ENCODE results near the gene WDR59.

Gene WDR59

DNA sequence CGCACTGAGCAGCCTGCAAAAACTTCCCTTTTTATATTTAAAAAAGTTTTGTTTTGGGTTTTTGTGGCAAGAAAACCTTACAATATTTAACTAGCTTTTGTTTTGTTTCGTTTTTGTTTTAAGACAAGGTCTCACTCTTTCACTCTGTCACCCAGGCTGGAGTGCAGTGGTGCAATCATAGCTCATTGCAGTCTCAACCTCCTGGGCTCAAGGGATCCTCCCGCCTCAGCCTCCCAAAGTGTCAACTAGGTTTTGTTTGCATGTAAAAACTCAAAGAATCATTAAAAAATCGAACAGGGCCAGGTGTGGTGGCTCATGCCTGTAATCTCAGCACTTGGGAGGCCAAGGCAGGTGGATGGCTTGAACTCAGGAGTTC, 132.4 kb downstream of the WDR59 start:
- no peaks in the 10 kb centered on the region for H3K4me1 ChIP-seq (ENCODE audit: control insufficient read depth, insufficient read depth, low read length)
- H3K36me3 ChIP-seq (ENCODE audit: control insufficient read depth in 2 of 2, insufficient read depth in 1 of 2, low read length in 2 of 2): no peaks in the 10 kb centered on the region
- CTCF ChIA-PET: interaction anchor here (0.6 to 1.5 kb wide), 2 partner anchors 13 to 21 kb away, joined by 3 read pairs; no protein-coding TSS in a partner anchor
- no peaks in the 10 kb centered on the region for H3K9me3 ChIP-seq (ENCODE audit: control insufficient read depth, insufficient read depth, low read depth, low read length)
- no peak overlapping the region for H3K4me3 ChIP-seq (ENCODE audit: low read depth, low read length)
- H3K27ac ChIP-seq (ENCODE audit: extremely low read depth, low read depth, low read length): no peak overlapping the region
- no peak for TF ChIP-seq ZFHX2 (tag by site-specific recombination; conservative IDR thresholded peaks at IDR 0.05)
- no peak for TF ChIP-seq MZF1 (tag by site-specific recombination; IDR thresholded peaks at IDR 0.05; ENCODE audit: borderline replicate concordance)
- no peak for TF ChIP-seq HOXD13 (CRISPR knock-in tag; IDR thresholded peaks at IDR 0.05; ENCODE audit: borderline replicate concordance)
- TF ChIP-seq ZNF404 (tag by site-specific recombination; IDR thresholded peaks at IDR 0.05): no peak
- TF ChIP-seq ZNF223 (tag by site-specific recombination; IDR thresholded peaks at IDR 0.05): no peak
- TF ChIP-seq GLIS1 (tag by site-specific recombination; IDR thresholded peaks at IDR 0.05): no peak
- TF ChIP-seq ZNF37A (tag by site-specific recombination; IDR thresholded peaks at IDR 0.05): no peak
- TF ChIP-seq, protein P1, sequence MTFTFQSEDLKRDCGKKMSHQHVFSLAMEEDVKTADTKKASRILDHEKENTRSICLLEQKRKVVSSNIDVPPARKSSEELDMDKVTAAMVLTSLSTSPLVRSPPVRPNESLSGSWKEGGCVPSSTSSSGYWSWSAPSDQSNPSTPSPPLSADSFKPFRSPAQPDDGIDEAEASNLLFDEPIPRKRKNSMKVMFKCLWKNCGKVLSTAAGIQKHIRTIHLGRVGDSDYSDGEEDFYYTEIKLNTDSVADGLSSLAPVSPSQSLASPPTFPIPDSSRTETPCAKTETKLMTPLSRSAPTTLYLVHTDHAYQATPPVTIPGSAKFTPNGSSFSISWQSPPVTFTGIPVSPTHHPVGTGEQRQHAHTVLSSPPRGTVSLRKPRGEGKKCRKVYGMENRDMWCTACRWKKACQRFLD (tag by site-specific recombination; IDR thresholded peaks at IDR 0.05): no peak
- TF ChIP-seq, protein P2, sequence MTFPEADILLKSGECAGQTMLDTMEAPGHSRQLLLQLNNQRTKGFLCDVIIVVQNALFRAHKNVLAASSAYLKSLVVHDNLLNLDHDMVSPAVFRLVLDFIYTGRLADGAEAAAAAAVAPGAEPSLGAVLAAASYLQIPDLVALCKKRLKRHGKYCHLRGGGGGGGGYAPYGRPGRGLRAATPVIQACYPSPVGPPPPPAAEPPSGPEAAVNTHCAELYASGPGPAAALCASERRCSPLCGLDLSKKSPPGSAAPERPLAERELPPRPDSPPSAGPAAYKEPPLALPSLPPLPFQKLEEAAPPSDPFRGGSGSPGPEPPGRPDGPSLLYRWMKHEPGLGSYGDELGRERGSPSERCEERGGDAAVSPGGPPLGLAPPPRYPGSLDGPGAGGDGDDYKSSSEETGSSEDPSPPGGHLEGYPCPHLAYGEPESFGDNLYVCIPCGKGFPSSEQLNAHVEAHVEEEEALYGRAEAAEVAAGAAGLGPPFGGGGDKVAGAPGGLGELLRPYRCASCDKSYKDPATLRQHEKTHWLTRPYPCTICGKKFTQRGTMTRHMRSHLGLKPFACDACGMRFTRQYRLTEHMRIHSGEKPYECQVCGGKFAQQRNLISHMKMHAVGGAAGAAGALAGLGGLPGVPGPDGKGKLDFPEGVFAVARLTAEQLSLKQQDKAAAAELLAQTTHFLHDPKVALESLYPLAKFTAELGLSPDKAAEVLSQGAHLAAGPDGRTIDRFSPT (tag by site-specific recombination; IDR thresholded peaks at IDR 0.05): no peak
- no peak for TF ChIP-seq MEIS1 (CRISPR knock-in tag; IDR thresholded peaks at IDR 0.05; ENCODE audit: borderline replicate concordance)
- TF ChIP-seq ZNF473 (tag by site-specific recombination; IDR thresholded peaks at IDR 0.05): no peak
- TF ChIP-seq, protein P3, sequence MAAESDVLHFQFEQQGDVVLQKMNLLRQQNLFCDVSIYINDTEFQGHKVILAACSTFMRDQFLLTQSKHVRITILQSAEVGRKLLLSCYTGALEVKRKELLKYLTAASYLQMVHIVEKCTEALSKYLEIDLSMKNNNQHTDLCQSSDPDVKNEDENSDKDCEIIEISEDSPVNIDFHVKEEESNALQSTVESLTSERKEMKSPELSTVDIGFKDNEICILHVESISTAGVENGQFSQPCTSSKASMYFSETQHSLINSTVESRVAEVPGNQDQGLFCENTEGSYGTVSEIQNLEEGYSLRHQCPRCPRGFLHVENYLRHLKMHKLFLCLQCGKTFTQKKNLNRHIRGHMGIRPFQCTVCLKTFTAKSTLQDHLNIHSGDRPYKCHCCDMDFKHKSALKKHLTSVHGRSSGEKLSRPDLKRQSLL (tag by site-specific recombination; IDR thresholded peaks at IDR 0.05): no peak
- POLR2A ChIA-PET: no interaction called here

DNA sequence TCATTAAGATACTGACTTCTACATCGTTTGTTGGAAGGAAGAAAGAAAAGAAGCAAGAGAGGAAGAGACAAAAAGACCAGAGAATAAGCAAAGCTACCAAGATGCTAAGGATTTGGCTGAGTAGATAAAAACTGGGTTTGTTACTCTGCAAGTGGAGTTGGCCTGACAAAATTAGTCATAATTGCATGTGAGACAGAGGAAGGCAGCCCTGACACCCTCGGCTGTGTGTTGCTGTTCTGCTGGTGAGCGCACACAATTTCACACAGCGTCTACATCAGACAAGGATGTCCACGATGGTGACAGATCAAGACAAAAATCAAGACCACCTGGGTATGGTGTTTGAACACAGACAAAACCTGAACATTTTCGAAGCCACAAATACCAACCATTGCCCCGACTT, 134.9 kb downstream of the WDR59 start:
- ChIA-PET CTCF (interaction anchor here (0.6 to 2.8 kb wide), 2 partner anchors 13 to 38 kb away, joined by 3 to 13 read pairs; no protein-coding TSS in a partner anchor), POLR2A (no interaction called here)
- TF ChIP-seq ZNF211 (tag by site-specific recombination; IDR thresholded peaks at IDR 0.05; ENCODE audit: low read depth) (no peak), ZNF10 (tag by site-specific recombination; IDR thresholded peaks at IDR 0.05) (no peak), RBAK (tag by site-specific recombination; IDR thresholded peaks at IDR 0.05) (no peak), ZNF426 (tag by site-specific recombination; IDR thresholded peaks at IDR 0.05) (no peak), ZNF138 (tag by site-specific recombination; IDR thresholded peaks at IDR 0.05; ENCODE audit: borderline replicate concordance) (no peak), ZNF624 (tag by site-specific recombination; IDR thresholded peaks at IDR 0.05) (no peak), ZNF658 (tag by site-specific recombination; IDR thresholded peaks at IDR 0.05) (no peak), ZNF404 (tag by site-specific recombination; IDR thresholded peaks at IDR 0.05) (no peak)
- TF ChIP-seq, protein P4, sequence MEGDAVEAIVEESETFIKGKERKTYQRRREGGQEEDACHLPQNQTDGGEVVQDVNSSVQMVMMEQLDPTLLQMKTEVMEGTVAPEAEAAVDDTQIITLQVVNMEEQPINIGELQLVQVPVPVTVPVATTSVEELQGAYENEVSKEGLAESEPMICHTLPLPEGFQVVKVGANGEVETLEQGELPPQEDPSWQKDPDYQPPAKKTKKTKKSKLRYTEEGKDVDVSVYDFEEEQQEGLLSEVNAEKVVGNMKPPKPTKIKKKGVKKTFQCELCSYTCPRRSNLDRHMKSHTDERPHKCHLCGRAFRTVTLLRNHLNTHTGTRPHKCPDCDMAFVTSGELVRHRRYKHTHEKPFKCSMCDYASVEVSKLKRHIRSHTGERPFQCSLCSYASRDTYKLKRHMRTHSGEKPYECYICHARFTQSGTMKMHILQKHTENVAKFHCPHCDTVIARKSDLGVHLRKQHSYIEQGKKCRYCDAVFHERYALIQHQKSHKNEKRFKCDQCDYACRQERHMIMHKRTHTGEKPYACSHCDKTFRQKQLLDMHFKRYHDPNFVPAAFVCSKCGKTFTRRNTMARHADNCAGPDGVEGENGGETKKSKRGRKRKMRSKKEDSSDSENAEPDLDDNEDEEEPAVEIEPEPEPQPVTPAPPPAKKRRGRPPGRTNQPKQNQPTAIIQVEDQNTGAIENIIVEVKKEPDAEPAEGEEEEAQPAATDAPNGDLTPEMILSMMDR (tag by site-specific recombination; IDR thresholded peaks at IDR 0.05): no peak
- TF ChIP-seq, protein P5, sequence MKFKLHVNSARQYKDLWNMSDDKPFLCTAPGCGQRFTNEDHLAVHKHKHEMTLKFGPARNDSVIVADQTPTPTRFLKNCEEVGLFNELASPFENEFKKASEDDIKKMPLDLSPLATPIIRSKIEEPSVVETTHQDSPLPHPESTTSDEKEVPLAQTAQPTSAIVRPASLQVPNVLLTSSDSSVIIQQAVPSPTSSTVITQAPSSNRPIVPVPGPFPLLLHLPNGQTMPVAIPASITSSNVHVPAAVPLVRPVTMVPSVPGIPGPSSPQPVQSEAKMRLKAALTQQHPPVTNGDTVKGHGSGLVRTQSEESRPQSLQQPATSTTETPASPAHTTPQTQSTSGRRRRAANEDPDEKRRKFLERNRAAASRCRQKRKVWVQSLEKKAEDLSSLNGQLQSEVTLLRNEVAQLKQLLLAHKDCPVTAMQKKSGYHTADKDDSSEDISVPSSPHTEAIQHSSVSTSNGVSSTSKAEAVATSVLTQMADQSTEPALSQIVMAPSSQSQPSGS (tag by site-specific recombination; IDR thresholded peaks at IDR 0.05; ENCODE audit: low read depth): no peak
- TF ChIP-seq, protein P6, sequence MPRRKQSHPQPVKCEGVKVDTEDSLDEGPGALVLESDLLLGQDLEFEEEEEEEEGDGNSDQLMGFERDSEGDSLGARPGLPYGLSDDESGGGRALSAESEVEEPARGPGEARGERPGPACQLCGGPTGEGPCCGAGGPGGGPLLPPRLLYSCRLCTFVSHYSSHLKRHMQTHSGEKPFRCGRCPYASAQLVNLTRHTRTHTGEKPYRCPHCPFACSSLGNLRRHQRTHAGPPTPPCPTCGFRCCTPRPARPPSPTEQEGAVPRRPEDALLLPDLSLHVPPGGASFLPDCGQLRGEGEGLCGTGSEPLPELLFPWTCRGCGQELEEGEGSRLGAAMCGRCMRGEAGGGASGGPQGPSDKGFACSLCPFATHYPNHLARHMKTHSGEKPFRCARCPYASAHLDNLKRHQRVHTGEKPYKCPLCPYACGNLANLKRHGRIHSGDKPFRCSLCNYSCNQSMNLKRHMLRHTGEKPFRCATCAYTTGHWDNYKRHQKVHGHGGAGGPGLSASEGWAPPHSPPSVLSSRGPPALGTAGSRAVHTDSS (tag by site-specific recombination; IDR thresholded peaks at IDR 0.05): no peak
- H3K36me3 ChIP-seq (ENCODE audit: control insufficient read depth in 2 of 2, insufficient read depth in 1 of 2, low read length in 2 of 2): no peaks in the 10 kb centered on the region
- H3K4me3 ChIP-seq (ENCODE audit: low read depth, low read length): no peak overlapping the region
- no peak overlapping the region for H3K27ac ChIP-seq (ENCODE audit: extremely low read depth, low read depth, low read length)
- no peaks in the 10 kb centered on the region for H3K9me3 ChIP-seq (ENCODE audit: control insufficient read depth, insufficient read depth, low read depth, low read length)
- H3K4me1 ChIP-seq (ENCODE audit: control insufficient read depth, insufficient read depth, low read length): no peaks in the 10 kb centered on the region

Measured in HEK293 (cell line).